H9 (cell line): ENCODE measurements around the gene BICD2. TPM values are rescaled to one million over a fixed set of nuclear protein-coding genes. Genes with fewer than 3 reads are reported as not detected.
A peak's percentile ranks its signal among the peaks of the same experiment; 100 is the strongest.

Experiments
- DNase-seq: peaks from one replicate; pipeline ENCODE4 v3.0.0-alpha.2; 2017
- H2AFZ ChIP-seq: one replicate; pipeline ENCODE4 v1.6.1; 2013; ENCODE audit warnings: mild to moderate bottlenecking, low read length, control low read depth, moderate library complexity
- H2AK5ac ChIP-seq: 2 replicates; pipeline ENCODE4 v1.6.1; 2013; ENCODE audit warnings: low read length, control low read depth, mixed read lengths; ENCODE audit not compliant: insufficient read length
- H2BK120ac ChIP-seq: one replicate; pipeline ENCODE4 v1.6.1; 2013; ENCODE audit warnings: low read depth, mild to moderate bottlenecking, low read length, control low read depth, inconsistent platforms; ENCODE audit not compliant: poor library complexity, severe bottlenecking
- H2BK12ac ChIP-seq: 2 replicates; pipeline ENCODE4 v1.6.1; 2013; ENCODE audit warnings: low read length, control low read depth, mixed read lengths, low read depth; ENCODE audit not compliant: insufficient read length
- H2BK15ac ChIP-seq: 2 replicates; pipeline ENCODE4 v1.6.1; 2013; ENCODE audit warnings: low read depth, low read length, control low read depth
- H2BK20ac ChIP-seq: one replicate; pipeline ENCODE4 v1.6.1; 2013; ENCODE audit warnings: low read depth, mild to moderate bottlenecking, low read length, control low read depth, inconsistent platforms; ENCODE audit not compliant: poor library complexity, severe bottlenecking
- H2BK5ac ChIP-seq: 2 replicates; pipeline ENCODE4 v1.6.1; 2013; ENCODE audit warnings: low read length, control low read depth, mixed read lengths; ENCODE audit not compliant: insufficient read length
- H3K14ac ChIP-seq: 2 replicates; pipeline ENCODE4 v1.6.1; 2013; ENCODE audit warnings: low read length, control low read depth; ENCODE audit not compliant: insufficient read depth
- H3K18ac ChIP-seq: 2 replicates; pipeline ENCODE4 v1.6.1; 2013; ENCODE audit warnings: low read depth, mild to moderate bottlenecking, mixed read lengths, low read length, control low read depth; ENCODE audit not compliant: insufficient read length
- H3K23ac ChIP-seq: 2 replicates; pipeline ENCODE4 v1.6.1; 2013; ENCODE audit warnings: low read length, control low read depth, mixed read lengths, low read depth; ENCODE audit not compliant: insufficient read length
- H3K23me2 ChIP-seq: 2 replicates; pipeline ENCODE4 v1.6.1; 2013; ENCODE audit warnings: low read depth, mild to moderate bottlenecking, mixed read lengths, low read length, control low read depth; ENCODE audit not compliant: insufficient read length, poor library complexity, severe bottlenecking
- H3K27ac ChIP-seq: 2 replicates; pipeline ENCODE4 v1.5.1; 2013; ENCODE audit warnings: low read length, control low read depth, mixed read lengths, low read depth; ENCODE audit not compliant: insufficient read length
- H3K27me3 ChIP-seq: 2 replicates; pipeline ENCODE4 v1.6.1; 2013; ENCODE audit warnings: low read length, control low read depth, inconsistent platforms; ENCODE audit not compliant: insufficient read depth
- H3K4ac ChIP-seq: 2 replicates; pipeline ENCODE4 v1.6.1; 2013; ENCODE audit warnings: low read depth, mild to moderate bottlenecking, control low read depth, inconsistent platforms, low read length, moderate library complexity
- H3K4me1 ChIP-seq: 2 replicates; pipeline ENCODE4 v1.6.1; 2013; ENCODE audit warnings: low read length, control low read depth, inconsistent platforms; ENCODE audit not compliant: insufficient read depth
- H3K4me2 ChIP-seq: 2 replicates; pipeline ENCODE4 v1.6.1; 2013; ENCODE audit warnings: low read length, control low read depth, mixed read lengths; ENCODE audit not compliant: insufficient read length, insufficient read depth
- H3K56ac ChIP-seq: 2 replicates; pipeline ENCODE4 v1.6.1; 2013; ENCODE audit warnings: low read depth, mild to moderate bottlenecking, mixed read lengths, low read length, control low read depth; ENCODE audit not compliant: insufficient read length
- H3K79me1 ChIP-seq: 2 replicates; pipeline ENCODE4 v1.6.1; 2013; ENCODE audit warnings: low read depth, mild to moderate bottlenecking, moderate library complexity, low read length, control low read depth, inconsistent platforms; ENCODE audit not compliant: insufficient read depth, poor library complexity, severe bottlenecking
- H3K79me2 ChIP-seq: 2 replicates; pipeline ENCODE4 v1.6.1; 2013; ENCODE audit warnings: low read length, control low read depth, inconsistent platforms; ENCODE audit not compliant: insufficient read depth
- H3K9ac ChIP-seq: 2 replicates; pipeline ENCODE4 v1.6.1; 2013; ENCODE audit warnings: low read length, control low read depth, mixed read lengths; ENCODE audit not compliant: insufficient read length; ENCODE audit errors: extremely low read depth
- H3K9me3 ChIP-seq: one replicate; pipeline ENCODE4 v1.6.1; 2013; ENCODE audit warnings: low read depth, low read length, inconsistent platforms; ENCODE audit not compliant: control insufficient read depth
- H3T11ph ChIP-seq: one replicate; pipeline ENCODE4 v1.6.1; 2013; ENCODE audit warnings: mild to moderate bottlenecking, low read length, control low read depth, inconsistent platforms
- H4K20me1 ChIP-seq: one replicate; pipeline ENCODE4 v1.6.1; 2013; ENCODE audit not compliant: control insufficient read depth, insufficient read length, insufficient read depth
- H4K5ac ChIP-seq: 2 replicates; pipeline ENCODE4 v1.6.1; 2013; ENCODE audit warnings: low read depth, mild to moderate bottlenecking, mixed read lengths, low read length, control low read depth; ENCODE audit not compliant: insufficient read length
- H4K8ac ChIP-seq: replicated peaks from 2 replicates; pipeline ENCODE4 v1.6.1; 2013; ENCODE audit warnings: low read length, control low read depth, mixed read lengths, low read depth; ENCODE audit not compliant: insufficient read length
- H4K91ac ChIP-seq: 2 replicates; pipeline ENCODE4 v1.6.1; 2013; ENCODE audit warnings: low read depth, mild to moderate bottlenecking, moderate library complexity, mixed read lengths, low read length, control low read depth; ENCODE audit not compliant: insufficient read length
- H3K27ac Mint-ChIP-seq, 3 experiments: 2 replicates in 2 of 3; 3 replicates in 1 of 3; pipeline ENCODE4 v1.8.0; 2020 to 2021; ENCODE audit warnings: mixed read lengths in 3 of 3, mild to moderate bottlenecking in 1 of 3, moderate library complexity in 1 of 3
- H3K27me3 Mint-ChIP-seq: 2 replicates; pipeline ENCODE4 v1.8.0; 2021; ENCODE audit warnings: low read depth, mild to moderate bottlenecking, moderate library complexity, mixed read lengths
- H3K36me3 Mint-ChIP-seq, 3 experiments: 2 replicates in 2 of 3; 3 replicates in 1 of 3; pipeline ENCODE4 v1.8.0; 2020 to 2021; ENCODE audit warnings: low read depth in 3 of 3, mixed read lengths in 3 of 3; ENCODE audit not compliant: insufficient read depth in 1 of 3
- H3K4me1 Mint-ChIP-seq, 2 experiments: 2 replicates each; pipeline ENCODE4 v1.8.0; 2020; ENCODE audit warnings: mixed read lengths in 2 of 2
- H3K4me3 Mint-ChIP-seq, 2 experiments: 2 replicates in 1 of 2; 3 replicates in 1 of 2; pipeline ENCODE4 v1.8.0; 2020 to 2021; ENCODE audit warnings: mild to moderate bottlenecking in 2 of 2, mixed read lengths in 2 of 2, moderate library complexity in 1 of 2
- H3K9me3 Mint-ChIP-seq, 2 experiments: 2 replicates in 1 of 2; 3 replicates in 1 of 2; pipeline ENCODE4 v1.8.0; 2020; ENCODE audit warnings: mild to moderate bottlenecking in 2 of 2, mixed read lengths in 2 of 2, moderate library complexity in 1 of 2
- WGBS: extraction: QIAGEN DNeasy Blood & Tissue Kit; methylation state at CpG from one replicate; pipeline ENCODE4 v1.1.7; 2013; ENCODE audit warnings: missing lambda C conversion rate, low lambda C conversion rate, mixed read lengths; ENCODE audit not compliant: insufficient read length; ENCODE audit errors: extremely low coverage; 5-methylcytosine and 5-hydroxymethylcytosine counted together
- total RNA-seq: library from RNA; stranded (reverse); gene quantifications from 2 replicates; pipeline ENCODE4 v1.2.1, GENCODE V29; 2021
- TF ChIP-seq, protein P1 (sequence below): fragments of 200-600 bp; sonication (generic); conservative IDR thresholded peaks from 3 replicates; pipeline ENCODE4 v1.8.0; 2021; ENCODE audit warnings: antibody characterized with exemption, mild to moderate bottlenecking

BICD2 gene
- total RNA-seq, 1 experiment from 2014 or later, result 22.3 TPM

- H2BK12ac ChIP-seq, result no peak overlapping the region
- no peak overlapping the region for H2AFZ ChIP-seq
- peaks cover 20 to 64% (median 45%) of the 10 kb centered on the region in 3 experiments for H3K36me3 Mint-ChIP-seq
- no peak overlapping the region for H3K18ac ChIP-seq
- H2BK15ac ChIP-seq, result no peak overlapping the region
- no peak overlapping the region for H2BK20ac ChIP-seq
- H3K23ac ChIP-seq, result no peak overlapping the region
- no peak overlapping the region for H3K56ac ChIP-seq
- H2AK5ac ChIP-seq, result no peak overlapping the region
- H4K8ac ChIP-seq, result no peak overlapping the region
- no peaks in the 10 kb centered on the region for H3K4me1 Mint-ChIP-seq
- peaks cover 3% of the 10 kb centered on the region for H4K20me1 ChIP-seq
- H3K9ac ChIP-seq, result no peak overlapping the region
- H3K4ac ChIP-seq, result no peak overlapping the region
- no peak for DNase-seq
- no peaks in the 10 kb centered on the region for H3K27me3 ChIP-seq
- no peak overlapping the region for H3K4me2 ChIP-seq
- no peak overlapping the region for H3K4me3 Mint-ChIP-seq
- H3K9me3 Mint-ChIP-seq, result no peaks in the 10 kb centered on the region
- H3K79me1 ChIP-seq, result no peaks in the 10 kb centered on the region
- no peak overlapping the region for H3T11ph ChIP-seq
- H3K4me1 ChIP-seq, result no peaks in the 10 kb centered on the region
- H3K27ac Mint-ChIP-seq, result peak overlapping the region in 1 of 3 experiments; percentile 22; a peak in 3 of 7 replicates
- no peak overlapping the region for H3K27ac ChIP-seq
- no peak overlapping the region for H4K5ac ChIP-seq
- no peaks in the 10 kb centered on the region for H3K23me2 ChIP-seq
- no peaks in the 10 kb centered on the region for H3K79me2 ChIP-seq
- no peaks in the 10 kb centered on the region for H3K9me3 ChIP-seq
- H2BK120ac ChIP-seq, result no peak overlapping the region
- H4K91ac ChIP-seq, result no peak overlapping the region
- no peak overlapping the region for H3K14ac ChIP-seq
- no CpG with 5 or more reads among the region's 9 CpGs for WGBS
- TF ChIP-seq, protein P1, sequence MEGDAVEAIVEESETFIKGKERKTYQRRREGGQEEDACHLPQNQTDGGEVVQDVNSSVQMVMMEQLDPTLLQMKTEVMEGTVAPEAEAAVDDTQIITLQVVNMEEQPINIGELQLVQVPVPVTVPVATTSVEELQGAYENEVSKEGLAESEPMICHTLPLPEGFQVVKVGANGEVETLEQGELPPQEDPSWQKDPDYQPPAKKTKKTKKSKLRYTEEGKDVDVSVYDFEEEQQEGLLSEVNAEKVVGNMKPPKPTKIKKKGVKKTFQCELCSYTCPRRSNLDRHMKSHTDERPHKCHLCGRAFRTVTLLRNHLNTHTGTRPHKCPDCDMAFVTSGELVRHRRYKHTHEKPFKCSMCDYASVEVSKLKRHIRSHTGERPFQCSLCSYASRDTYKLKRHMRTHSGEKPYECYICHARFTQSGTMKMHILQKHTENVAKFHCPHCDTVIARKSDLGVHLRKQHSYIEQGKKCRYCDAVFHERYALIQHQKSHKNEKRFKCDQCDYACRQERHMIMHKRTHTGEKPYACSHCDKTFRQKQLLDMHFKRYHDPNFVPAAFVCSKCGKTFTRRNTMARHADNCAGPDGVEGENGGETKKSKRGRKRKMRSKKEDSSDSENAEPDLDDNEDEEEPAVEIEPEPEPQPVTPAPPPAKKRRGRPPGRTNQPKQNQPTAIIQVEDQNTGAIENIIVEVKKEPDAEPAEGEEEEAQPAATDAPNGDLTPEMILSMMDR, result no peak
- H3K27me3 Mint-ChIP-seq, result no peaks in the 10 kb centered on the region
- H2BK5ac ChIP-seq, result no peak overlapping the region
Observed at GRCh38 chr9:92723801-92724323, 40.8 kb downstream of the BICD2 start.
